HG03280 (cell line): ENCODE data around the gene KHNYN.
"Not testable (repeated sequence)": the region's sequence is repeated elsewhere in the genome, so short reads cannot be mapped to it uniquely, and the experiment has no call there.

ENCODE experiments used
- ATAC-seq: cut with Tn5 transposase; IDR thresholded peaks from one replicate; pipeline ENCODE4 v1.9.1; 2021; ENCODE audit warnings: mild to moderate bottlenecking, moderate library complexity; ENCODE audit not compliant: unreplicated experiment

KHNYN gene

GRCh38 chr14:24465805-24466204 lies 36.1 kb downstream of the KHNYN start:
- ATAC-seq, result no peak

- not testable (repeated sequence) for ATAC-seq
Measured at GRCh38 chr14:24470450-24470849, 40.7 kb downstream of the KHNYN start.

- ATAC-seq, result no peak
Measured at GRCh38 chr14:24473211-24473610, 43.5 kb downstream of the KHNYN start.

GRCh38 chr14:24475261-24475660 lies 45.5 kb downstream of the KHNYN start:
- no peak for ATAC-seq

- not testable (repeated sequence) for ATAC-seq
Measured at GRCh38 chr14:24479999-24480398, 50.2 kb downstream of the KHNYN start.

GRCh38 chr14:24481622-24482324 lies 52.0 kb downstream of the KHNYN start:
- ATAC-seq, result peak; percentile 89

- not testable (repeated sequence) for ATAC-seq
Measured at GRCh38 chr14:24482699-24483303, 53.0 kb downstream of the KHNYN start.

GRCh38 chr14:24483604-24484252 lies 54.0 kb downstream of the KHNYN start:
- no peak for ATAC-seq
